T-cell (primary cell): ENCODE measurements around the gene ZBTB7A. TPM values are rescaled to one million over a fixed set of nuclear protein-coding genes. Genes with fewer than 3 reads are reported as not detected.

Experiments
- ATAC-seq, 4 experiments: fragments of 200-7000 bp in 3 of 4; fragments of 150-1000 bp in 1 of 4; cut with Tn5 transposase; replicated peaks in 1 of 4; 1 replicate in 3 of 4; 2 replicates in 1 of 4; pipeline ENCODE4 v1.10.0; 2021; ENCODE audit warnings: moderate library complexity in 3 of 4, mild to moderate bottlenecking in 2 of 4, moderate number of reproducible peaks in 1 of 4
- CTCF ChIA-PET, 2 donors: fragments of 300-600 bp; sonication (Branson Sonifier 250); formaldehyde crosslinking; loops; one replicate each; lab custom pipeline; 2022; ENCODE audit warnings: antibody characterized with exemption in 2 of 2; lab: Charles Lee
- POLR2A ChIA-PET, 2 donors: fragments of 300-600 bp; sonication (Branson Sonifier 250); formaldehyde crosslinking; loops; one replicate each; lab custom pipeline; 2022; ENCODE audit warnings: antibody characterized with exemption in 2 of 2; lab: Charles Lee
- DNase-seq, 35 experiments: peaks; one replicate each; pipeline versions ENCODE4 v3.0.0 to v3.0.0-alpha.2; 2013 to 2023
- H3K27ac ChIP-seq: one replicate; pipeline ENCODE4 v1.5.1; 2013; ENCODE audit warnings: low read length
- H3K27me3 ChIP-seq, 2 experiments: replicated peaks in 1 of 2; 1 replicate in 1 of 2; 2 replicates in 1 of 2; pipeline versions ENCODE4 v1.6.1 to v1.7.0; 2013; ENCODE audit warnings: low read length in 1 of 2, mixed read lengths in 1 of 2; ENCODE audit not compliant: control insufficient read depth in 2 of 2, insufficient read depth in 2 of 2; ENCODE audit errors: extremely low read depth in 1 of 2
- H3K36me3 ChIP-seq, 2 donors: 1 replicate in 1 of 2; 2 replicates in 1 of 2; pipeline versions ENCODE4 v1.6.1 to v1.7.0; 2013; ENCODE audit warnings: low read length in 1 of 2; ENCODE audit not compliant: control insufficient read depth in 2 of 2, insufficient read depth in 1 of 2; ENCODE audit errors: extremely low read depth in 1 of 2
- H3K4me1 ChIP-seq, 2 experiments: 1 replicate in 1 of 2; 2 replicates in 1 of 2; pipeline versions ENCODE4 v1.6.1 to v1.7.0; 2013; ENCODE audit warnings: low read length in 2 of 2, mixed read lengths in 1 of 2; ENCODE audit not compliant: insufficient read depth in 2 of 2, control insufficient read depth in 1 of 2; ENCODE audit errors: extremely low read depth in 1 of 2
- H3K4me3 ChIP-seq, 2 donors: 1 replicate in 1 of 2; 2 replicates in 1 of 2; pipeline versions ENCODE4 v1.5.1 to v1.7.0; 2013; ENCODE audit warnings: mild to moderate bottlenecking in 2 of 2, low read length in 1 of 2, moderate library complexity in 1 of 2; ENCODE audit not compliant: control insufficient read depth in 1 of 2; ENCODE audit errors: extremely low read depth in 1 of 2
- H3K9me3 ChIP-seq: 2 replicates; pipeline ENCODE4 v1.7.0; 2013
- H3K27ac Mint-ChIP-seq, 2 donors: one replicate each; pipeline ENCODE4 v1.8.0; 2020 to 2021; ENCODE audit warnings: mild to moderate bottlenecking in 2 of 2, mixed read lengths in 2 of 2
- H3K27me3 Mint-ChIP-seq, 2 donors: one replicate each; pipeline ENCODE4 v1.8.0; 2021 to 2022; ENCODE audit warnings: mixed read lengths in 2 of 2
- H3K36me3 Mint-ChIP-seq: one replicate; pipeline ENCODE4 v1.8.0; 2021; ENCODE audit warnings: mixed read lengths
- H3K4me1 Mint-ChIP-seq, 3 donors: one replicate each; pipeline ENCODE4 v1.8.0; 2020 to 2022; ENCODE audit warnings: mixed read lengths in 3 of 3, mild to moderate bottlenecking in 1 of 3
- H3K4me3 Mint-ChIP-seq, 3 donors: one replicate each; pipeline ENCODE4 v1.8.0; 2020 to 2022; ENCODE audit warnings: mild to moderate bottlenecking in 3 of 3, mixed read lengths in 3 of 3, moderate library complexity in 3 of 3
- H3K9me3 Mint-ChIP-seq, 3 donors: one replicate each; pipeline ENCODE4 v1.8.0; 2020 to 2022; ENCODE audit warnings: mixed read lengths in 3 of 3
- WGBS: methylation state at CpG from one replicate; pipeline ENCODE4 v1.1.5; 2013; ENCODE audit warnings: missing lambda C conversion rate; ENCODE audit not compliant: insufficient coverage; 5-methylcytosine and 5-hydroxymethylcytosine counted together
- total RNA-seq, 35 experiments: library from RNA in 6 of 35; stranded (reverse) in 6 of 35; fragments of 120-200 nt in 1 of 35; gene quantifications; one replicate each; pipeline versions ENCODE4 v1.2.1 to v1.2.4 and lab custom pipeline; 2013 to 2026

The ZBTB7A gene
- total RNA-seq, 5 donors from 2014 or later (not counting 1 experiment from before 2014, with no cell fraction given), result 43.6 to 85.7 (median 81.8) TPM

DNA sequence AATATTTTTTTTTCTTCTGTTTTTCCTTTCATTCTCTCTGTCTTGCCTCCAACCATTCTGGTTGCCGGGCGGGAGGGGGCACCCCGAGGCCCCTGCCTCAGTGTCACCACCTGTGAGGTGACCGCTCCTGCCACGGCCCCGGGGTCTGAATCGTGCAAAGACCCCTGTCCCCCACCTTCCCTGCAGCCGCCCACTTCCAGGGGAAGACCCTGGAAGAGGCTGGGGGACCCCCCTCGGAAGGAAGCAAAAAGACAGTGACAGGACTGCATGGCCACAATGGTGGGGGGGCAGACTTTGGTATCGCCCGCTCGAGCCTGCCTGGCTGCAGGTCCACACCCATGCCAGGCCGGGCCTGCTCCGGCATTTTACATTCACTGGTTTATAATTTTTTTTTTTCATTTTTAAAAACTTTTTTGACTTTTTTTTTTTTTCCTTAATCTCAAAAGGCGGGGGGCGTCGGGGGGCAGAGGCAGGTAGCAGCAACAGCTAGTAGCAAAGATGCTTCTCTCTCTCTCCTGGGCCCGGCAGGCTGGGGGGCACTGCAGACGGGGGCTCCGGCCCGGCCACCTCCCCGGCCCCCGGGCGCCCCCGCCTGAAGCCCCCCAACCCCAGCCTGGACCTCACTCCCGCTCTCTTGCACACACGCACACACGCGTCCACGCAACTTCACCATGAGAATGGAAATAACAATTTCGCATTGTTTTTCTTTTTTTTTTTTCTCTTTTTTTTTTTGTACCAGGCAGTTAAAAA lies 22.6 kb downstream of the ZBTB7A start:
- 88% methylated on average over 5 of the region's 31 CpGs for WGBS
- Mint-ChIP-seq H3K4me1 (peaks cover 8 to 10% (median 10%) of the 10 kb centered on the region in 3 donors), H3K9me3 (no peaks in the 10 kb centered on the region), H3K27ac (no peak overlapping the region), H3K4me3 (no peak overlapping the region), H3K36me3 (no peaks in the 10 kb centered on the region), H3K27me3 (no peaks in the 10 kb centered on the region)
- ChIA-PET CTCF (interaction anchor here in 1 of 2 donors (0.7 kb wide), 1 partner anchor 1643 kb away, joined by 3 read pairs; no protein-coding TSS in a partner anchor), POLR2A (no interaction called here)
- peaks cover 3 to 31% of the 10 kb centered on the region in 2 donors for H3K36me3 ChIP-seq
- no peaks in the 10 kb centered on the region for H3K27me3 ChIP-seq
- H3K4me1 ChIP-seq, result peaks cover 0 to 22% of the 10 kb centered on the region in 2 experiments
- no peaks in the 10 kb centered on the region for H3K9me3 ChIP-seq
- no peak overlapping the region for H3K4me3 ChIP-seq
- DNase-seq (no peak), ATAC-seq (no peak)
- H3K27ac ChIP-seq, result no peak overlapping the region

GRCh38 chr19:4043401-4043800 lies 23.3 kb downstream of the ZBTB7A start:
- H3K27ac ChIP-seq, result no peak overlapping the region
- no peaks in the 10 kb centered on the region for H3K9me3 Mint-ChIP-seq
- H3K4me1 Mint-ChIP-seq, result peaks cover 8 to 10% (median 9%) of the 10 kb centered on the region in 3 donors
- peaks cover 7 to 27% of the 10 kb centered on the region in 2 donors for H3K36me3 ChIP-seq
- no peaks in the 10 kb centered on the region for H3K27me3 ChIP-seq
- no peak overlapping the region for H3K4me3 Mint-ChIP-seq
- ChIA-PET CTCF (no interaction called here), POLR2A (interaction anchor here in 1 of 2 donors (0.6 kb wide), 1 partner anchor 1245 kb away, joined by 4 read pairs; no protein-coding TSS in a partner anchor)
- H3K27ac Mint-ChIP-seq, result no peak overlapping the region
- peaks cover 0 to 22% of the 10 kb centered on the region in 2 experiments for H3K4me1 ChIP-seq
- ATAC-seq (no peak), DNase-seq (no peak)
- no peaks in the 10 kb centered on the region for H3K27me3 Mint-ChIP-seq
- WGBS, result no CpG with 5 or more reads among the region's 11 CpGs
- no peak overlapping the region for H3K4me3 ChIP-seq
- H3K36me3 Mint-ChIP-seq, result no peaks in the 10 kb centered on the region
- H3K9me3 ChIP-seq, result no peaks in the 10 kb centered on the region

GRCh38 chr19:4042731-4043082 lies 24.0 kb downstream of the ZBTB7A start:
- Mint-ChIP-seq H3K27ac (no peak overlapping the region), H3K9me3 (no peaks in the 10 kb centered on the region), H3K4me1 (peaks cover 8 to 10% (median 9%) of the 10 kb centered on the region in 3 donors), H3K27me3 (no peaks in the 10 kb centered on the region), H3K4me3 (no peak overlapping the region), H3K36me3 (no peaks in the 10 kb centered on the region)
- ATAC-seq (no peak), DNase-seq (no peak)
- H3K4me1 ChIP-seq, result peaks cover 0 to 18% of the 10 kb centered on the region in 2 experiments
- no peaks in the 10 kb centered on the region for H3K27me3 ChIP-seq
- no peaks in the 10 kb centered on the region for H3K9me3 ChIP-seq
- WGBS, result 90% methylated on average over 11 of the region's 14 CpGs
- H3K27ac ChIP-seq, result no peak overlapping the region
- ChIA-PET CTCF (no interaction called here), POLR2A (no interaction called here)
- H3K4me3 ChIP-seq, result no peak overlapping the region
- H3K36me3 ChIP-seq, result peaks cover 8 to 24% of the 10 kb centered on the region in 2 donors

- DNase-seq, result no peak
- H3K4me3 Mint-ChIP-seq, result no peak overlapping the region
- no peaks in the 10 kb centered on the region for H3K27me3 Mint-ChIP-seq
- H3K4me1 ChIP-seq, result peaks cover 0 to 18% of the 10 kb centered on the region in 2 experiments
- H3K9me3 ChIP-seq, result no peaks in the 10 kb centered on the region
- ATAC-seq, result no peak
- no peaks in the 10 kb centered on the region for H3K27me3 ChIP-seq
- CTCF ChIA-PET, result no interaction called here
- no peak overlapping the region for H3K27ac ChIP-seq
- no peaks in the 10 kb centered on the region for H3K9me3 Mint-ChIP-seq
- WGBS, result 90% methylated on average over 13 of the region's 14 CpGs
- no peak overlapping the region for H3K27ac Mint-ChIP-seq
- peaks cover 8 to 10% (median 9%) of the 10 kb centered on the region in 3 donors for H3K4me1 Mint-ChIP-seq
- H3K36me3 ChIP-seq, result peaks cover 13 to 29% of the 10 kb centered on the region in 2 donors
- H3K4me3 ChIP-seq, result no peak overlapping the region
- POLR2A ChIA-PET, result no interaction called here
- no peaks in the 10 kb centered on the region for H3K36me3 Mint-ChIP-seq
These were observed 24.5 kb downstream of the ZBTB7A start for GRCh38 chr19:4042064-4042730.

GRCh38 chr19:4038661-4039423 lies 27.9 kb downstream of the ZBTB7A start:
- no peak overlapping the region for H3K4me3 Mint-ChIP-seq
- ATAC-seq (no peak), DNase-seq (no peak)
- ChIA-PET POLR2A (no interaction called here), CTCF (no interaction called here)
- H3K36me3 Mint-ChIP-seq, result no peaks in the 10 kb centered on the region
- no peaks in the 10 kb centered on the region for H3K9me3 Mint-ChIP-seq
- no peak overlapping the region for H3K27ac ChIP-seq
- no peaks in the 10 kb centered on the region for H3K9me3 ChIP-seq
- H3K27me3 ChIP-seq, result no peaks in the 10 kb centered on the region
- no peak overlapping the region for H3K4me3 ChIP-seq
- peaks cover 0 to under 1% of the 10 kb centered on the region in 2 experiments for H3K4me1 ChIP-seq
- H3K27me3 Mint-ChIP-seq, result no peaks in the 10 kb centered on the region
- WGBS, result 94% methylated on average over 23 of the region's 40 CpGs
- H3K4me1 Mint-ChIP-seq, result no peaks in the 10 kb centered on the region
- H3K36me3 ChIP-seq, result peaks cover 15 to 23% of the 10 kb centered on the region in 2 donors
- H3K27ac Mint-ChIP-seq, result no peak overlapping the region

DNA sequence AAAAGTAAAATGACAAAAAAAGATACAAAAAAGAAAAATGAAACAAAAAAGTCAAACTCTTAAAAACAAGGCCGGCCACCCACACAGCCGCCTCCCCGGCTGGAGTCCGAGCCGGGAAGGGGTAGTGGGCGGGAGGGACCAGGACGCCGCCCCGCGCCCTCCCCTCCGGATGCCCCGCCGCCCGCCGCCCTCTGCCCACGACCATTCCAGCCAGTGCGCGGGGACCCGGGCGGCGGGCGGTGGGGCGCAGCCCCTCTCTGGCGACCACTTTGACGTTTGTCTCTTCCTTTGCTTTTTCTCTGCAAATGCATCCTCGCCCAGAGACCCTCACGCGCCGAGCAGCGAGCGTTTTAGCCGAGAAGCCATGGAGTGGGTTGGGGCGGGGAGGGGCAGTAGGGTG lies 28.6 kb downstream of the ZBTB7A start:
- no peak overlapping the region for H3K4me3 ChIP-seq
- no peaks in the 10 kb centered on the region for H3K4me1 ChIP-seq
- no peaks in the 10 kb centered on the region for H3K27me3 Mint-ChIP-seq
- CTCF ChIA-PET, result no interaction called here
- H3K27ac ChIP-seq, result no peak overlapping the region
- ATAC-seq (no peak), DNase-seq (no peak)
- no peaks in the 10 kb centered on the region for H3K9me3 Mint-ChIP-seq
- H3K36me3 ChIP-seq, result peaks cover 22 to 26% of the 10 kb centered on the region in 2 donors
- H3K4me1 Mint-ChIP-seq, result no peaks in the 10 kb centered on the region
- no peak overlapping the region for H3K27ac Mint-ChIP-seq
- no peak overlapping the region for H3K4me3 Mint-ChIP-seq
- WGBS, result 82% methylated on average over 11 of the region's 33 CpGs
- H3K27me3 ChIP-seq, result no peaks in the 10 kb centered on the region
- no peaks in the 10 kb centered on the region for H3K36me3 Mint-ChIP-seq
- no peaks in the 10 kb centered on the region for H3K9me3 ChIP-seq
- POLR2A ChIA-PET, result no interaction called here
